ENCODE measurements around the gene EPN3.

Gene EPN3

GRCh38 chr17:50511058-50511457 is 21.5 kb upstream of the EPN3 start:
- DNase-seq: no peak

DNA sequence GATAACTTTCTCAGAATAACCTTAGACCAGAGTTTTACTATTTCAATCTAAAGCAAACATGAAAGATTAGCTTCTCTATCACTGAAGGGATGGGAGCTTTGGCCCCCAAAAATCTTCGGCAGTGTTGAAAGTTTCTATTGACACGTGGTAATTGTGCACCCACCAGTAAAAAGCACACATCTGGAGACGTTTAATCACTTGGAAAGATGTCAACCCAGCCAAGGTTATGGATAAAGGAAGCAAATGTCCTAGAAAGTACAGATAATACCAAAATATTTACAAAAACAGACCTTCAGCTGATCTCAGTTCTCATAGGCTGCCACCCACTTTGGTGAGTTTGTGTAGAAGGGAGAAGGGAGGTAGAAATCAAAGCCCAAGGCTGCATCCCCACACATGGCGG is 19.0 kb upstream of the EPN3 start:
- DNase-seq: no peak

- no peak for DNase-seq
Observed at GRCh38 chr17:50514388-50514787, 18.1 kb upstream of the EPN3 start.

- DNase-seq: no peak
Observed at GRCh38 chr17:50514936-50515702, 17.4 kb upstream of the EPN3 start.

GRCh38 chr17:50517011-50517410 is 15.5 kb upstream of the EPN3 start:
- DNase-seq: no peak

GRCh38 chr17:50517504-50518383 is 14.8 kb upstream of the EPN3 start:
- no peak for DNase-seq

DNA sequence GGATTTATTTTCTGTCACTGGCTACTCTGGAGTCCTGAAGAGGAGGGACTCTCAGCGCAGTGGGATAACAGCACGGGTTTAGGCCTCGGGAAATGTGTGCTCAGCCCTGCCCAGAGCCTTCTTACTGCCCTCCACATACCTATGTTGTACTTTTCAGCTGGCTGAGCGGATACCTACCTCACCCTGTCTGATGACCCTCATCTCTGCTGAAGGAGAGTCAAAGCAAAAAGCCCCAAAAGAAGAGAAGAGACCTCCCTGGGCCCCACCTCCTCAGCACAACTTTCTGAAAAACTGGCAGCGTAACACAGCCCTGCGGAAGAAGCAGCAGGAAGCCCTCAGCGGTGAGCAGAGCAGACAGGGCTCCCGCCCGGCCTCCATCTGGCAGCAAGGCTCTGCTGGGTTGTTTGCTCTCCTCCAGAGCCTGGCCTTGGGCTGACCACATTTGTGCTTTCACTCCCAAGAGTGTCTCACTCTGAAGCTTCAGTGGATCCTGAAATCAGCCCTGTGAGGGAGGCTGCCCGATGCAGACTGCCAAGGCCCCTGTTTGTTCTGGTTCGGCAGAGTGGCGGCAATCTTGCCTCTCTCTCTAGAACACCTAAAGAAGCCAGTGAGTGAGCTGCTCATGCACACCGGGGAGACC is 14.0 kb upstream of the EPN3 start:
- no peak for DNase-seq

DNA sequence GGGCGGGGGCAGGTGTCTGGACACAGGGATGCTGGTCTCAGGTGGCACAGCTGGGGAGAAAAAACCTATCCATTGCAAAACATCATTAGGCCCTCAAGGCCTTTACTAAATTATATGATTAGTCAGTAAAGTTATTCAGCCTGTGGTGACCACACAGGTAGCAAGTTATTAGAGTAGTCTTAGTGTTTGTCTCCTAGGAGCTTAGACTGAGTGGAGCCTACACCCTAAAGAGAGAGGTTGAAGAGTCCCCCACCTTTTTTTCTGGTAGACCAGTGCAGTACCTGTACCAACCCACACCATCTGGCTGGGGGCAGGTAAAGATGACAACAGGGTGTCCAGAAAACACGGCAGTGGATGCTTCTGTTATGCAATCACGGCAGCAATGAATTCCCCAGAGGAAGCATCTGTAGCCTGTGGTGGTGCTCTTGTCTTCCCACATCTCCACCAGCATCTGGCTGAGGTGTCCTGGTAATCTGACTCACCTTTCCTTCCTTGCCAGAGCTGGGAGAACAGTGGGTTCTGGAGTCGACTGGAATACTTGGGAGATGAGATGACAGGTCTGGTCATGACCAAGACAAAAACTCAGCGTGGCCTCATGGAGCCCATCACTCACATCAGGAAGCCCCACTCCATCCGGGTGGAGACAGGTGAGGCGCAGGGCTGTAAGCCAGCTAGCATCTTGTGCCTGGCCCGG is 13.2 kb upstream of the EPN3 start:
- DNase-seq: no peak

DNA sequence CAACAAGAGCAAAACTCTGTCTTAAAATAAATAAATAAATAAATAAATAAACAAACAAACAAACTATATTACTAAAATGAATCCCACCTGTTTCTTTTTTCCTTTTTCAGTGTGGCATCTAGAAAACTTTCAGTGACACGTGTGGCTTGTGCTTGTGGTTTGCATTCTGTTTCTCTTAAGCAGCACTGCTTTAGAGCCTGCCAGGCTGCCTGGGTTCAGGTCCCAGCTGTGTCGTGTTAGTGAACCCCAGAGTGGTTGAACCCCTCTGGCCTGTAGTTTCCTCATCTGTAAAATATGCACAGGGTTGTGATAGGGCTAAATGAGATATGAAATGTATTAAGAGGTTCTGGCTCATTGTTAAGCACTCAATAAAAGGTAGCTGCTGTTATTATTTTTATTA is 12.1 kb upstream of the EPN3 start:
- DNase-seq: no peak

GRCh38 chr17:50521514-50521913 is 11.0 kb upstream of the EPN3 start:
- DNase-seq: no peak

DNA sequence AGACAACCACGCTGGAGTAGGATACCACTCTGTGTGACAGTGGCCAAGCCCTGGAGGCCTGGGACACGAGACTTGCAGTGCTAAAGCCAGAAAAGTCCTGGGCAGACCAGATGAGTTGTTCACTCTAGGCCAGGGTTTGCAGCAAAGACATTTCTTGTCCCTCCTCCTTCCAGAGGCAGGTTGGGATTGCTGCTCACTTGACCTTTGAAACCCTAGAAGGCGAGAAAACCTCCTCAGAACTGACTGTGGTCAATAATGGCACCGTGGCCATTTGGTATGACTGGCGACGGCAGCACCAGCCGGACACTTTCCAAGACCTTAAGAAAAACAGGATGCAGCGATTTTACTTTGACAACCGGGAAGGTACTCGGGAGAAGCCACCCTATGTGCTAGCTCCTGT is 9.8 kb upstream of the EPN3 start:
- no peak for DNase-seq

DNA sequence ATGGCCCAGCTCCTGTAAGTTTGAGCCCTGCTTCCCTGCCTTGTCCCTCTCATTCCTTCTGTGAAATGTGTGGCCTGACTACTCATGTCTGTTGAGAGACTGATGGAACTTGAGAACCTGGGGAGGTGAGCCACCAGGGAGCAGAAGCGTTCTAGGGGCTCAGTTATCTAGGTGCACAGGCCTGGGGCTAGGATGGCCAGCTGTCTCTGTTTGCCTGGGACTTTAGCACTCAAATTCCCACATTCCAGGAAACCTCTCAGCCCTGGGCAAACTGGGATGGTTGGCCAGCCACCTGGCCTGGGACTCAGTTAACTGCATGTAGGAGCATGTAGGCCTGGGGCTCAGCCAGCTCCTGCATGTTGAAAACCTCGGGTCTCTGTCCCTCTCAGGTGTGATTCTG is 9.3 kb upstream of the EPN3 start:
- DNase-seq: no peak

GRCh38 chr17:50524838-50525237 is 7.7 kb upstream of the EPN3 start:
- DNase-seq: no peak

DNA sequence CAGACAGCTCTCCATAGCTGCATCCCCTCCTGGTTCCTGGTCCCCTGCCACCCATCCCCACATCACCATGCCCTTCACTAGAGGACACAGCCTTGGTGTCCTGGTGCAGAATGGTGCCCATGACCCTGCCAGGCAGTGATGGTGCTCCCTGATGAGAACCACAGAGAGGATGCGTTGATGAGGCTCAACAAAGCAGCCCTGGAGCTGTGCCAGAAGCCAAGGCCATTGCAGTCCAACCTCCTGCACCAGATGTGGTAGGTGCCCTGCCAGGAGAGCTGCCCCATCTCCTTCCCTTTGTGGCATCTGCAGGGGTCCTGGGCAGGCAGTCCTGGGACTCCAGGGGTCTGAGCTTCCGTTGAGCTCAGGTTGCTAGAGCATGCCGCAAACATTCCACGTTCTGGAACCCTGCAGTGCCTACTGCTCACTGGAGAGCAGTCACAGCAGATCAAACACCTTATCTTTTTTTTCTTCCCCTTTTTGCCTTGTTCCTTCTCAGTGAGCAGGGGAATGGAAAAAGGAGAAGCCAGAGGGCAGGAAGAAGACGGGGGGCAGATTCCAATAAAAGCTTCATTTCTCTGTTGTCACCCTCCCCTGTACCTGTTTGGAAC is 5.3 kb upstream of the EPN3 start:
- no peak for DNase-seq

DNA sequence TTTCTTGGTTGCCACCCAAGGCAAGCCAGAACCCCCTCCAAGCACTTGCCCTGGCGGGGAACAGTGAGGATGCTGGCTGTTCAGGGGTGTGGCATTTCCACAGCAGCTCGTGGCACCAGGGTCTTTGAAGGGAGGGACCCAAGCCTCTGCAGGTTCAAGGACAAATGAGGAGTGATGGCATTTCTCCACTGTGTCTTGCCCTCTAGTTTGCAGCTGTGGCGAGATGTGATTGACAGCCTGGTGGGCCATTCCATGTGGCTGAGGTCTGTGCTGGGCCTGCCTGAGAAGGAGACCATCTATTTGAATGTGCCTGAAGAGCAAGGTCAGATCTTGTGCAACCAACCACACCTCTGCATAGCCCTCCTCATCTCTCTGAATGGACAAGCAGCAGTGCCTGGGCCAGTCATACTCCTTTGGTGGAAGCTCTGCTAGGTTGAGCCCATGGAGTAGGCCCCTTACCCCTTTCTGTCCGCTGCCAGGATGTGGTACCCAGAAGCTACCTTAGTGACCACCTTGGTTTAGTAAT is 4.5 kb upstream of the EPN3 start:
- no peak for DNase-seq

- no peak for DNase-seq
Observed at GRCh38 chr17:50529849-50530248, 2.7 kb upstream of the EPN3 start.

- DNase-seq: no peak
Observed at GRCh38 chr17:50531428-50532025, 1.0 kb upstream of the EPN3 start.

- no peak for DNase-seq
Observed at GRCh38 chr17:50533185-50533584, 650 bp downstream of the EPN3 start.

- DNase-seq: no peak
Observed at GRCh38 chr17:50533720-50534148, 1.2 kb downstream of the EPN3 start.

- DNase-seq: no peak
Observed at GRCh38 chr17:50534222-50534978, 1.9 kb downstream of the EPN3 start.

DNA sequence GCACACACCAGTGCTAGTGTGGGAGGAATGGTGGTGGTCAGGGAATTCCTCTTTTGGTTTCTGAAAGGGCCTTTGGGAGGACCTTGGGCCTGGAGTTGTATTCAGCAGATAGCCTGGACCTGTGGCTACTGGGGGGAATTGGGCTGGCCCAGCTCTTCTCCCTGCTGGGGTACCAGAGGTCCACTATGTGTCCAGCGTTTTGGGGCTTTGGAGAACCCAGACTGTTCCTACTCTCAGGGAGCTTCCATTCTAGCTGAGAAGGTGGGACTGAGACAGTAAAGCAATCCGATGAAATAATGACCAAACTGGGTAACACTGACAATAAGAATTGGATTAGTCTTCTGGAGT is 2.4 kb downstream of the EPN3 start:
- no peak for DNase-seq

All from midbrain (tissue), 1 donor.